ENCODE data around the gene TMEM51.

TMEM51 gene

GRCh38 chr1:15160626-15161025, 7.1 kb downstream of the TMEM51 start:
- no peak for TF ChIP-seq CTCF (IDR thresholded peaks at IDR 0.05; ENCODE audit: low read depth, low read length)
- no peak overlapping the region for H3K4me3 ChIP-seq (ENCODE audit: low read depth, low read length)

DNA sequence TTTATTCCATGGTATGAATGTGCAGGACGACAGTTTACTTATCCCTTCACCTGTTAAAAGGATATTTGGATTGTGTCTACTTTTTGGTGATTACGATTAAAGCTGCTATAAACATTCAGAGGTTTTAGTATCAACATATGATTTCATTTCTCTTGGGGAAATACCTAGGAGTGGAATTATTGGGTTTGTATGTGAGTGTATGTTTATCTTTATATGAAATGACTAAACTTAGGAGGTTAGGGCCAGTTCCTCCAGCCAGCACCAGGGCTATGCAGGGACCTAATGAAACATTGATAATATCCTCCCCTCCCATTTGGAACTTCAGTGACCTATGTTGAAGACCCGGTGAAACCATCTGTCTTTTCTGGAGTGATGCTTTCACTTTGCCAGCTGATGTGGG, 13.8 kb downstream of the TMEM51 start:
- no peak for TF ChIP-seq CTCF (IDR thresholded peaks at IDR 0.05; ENCODE audit: low read depth, low read length)
- no peak overlapping the region for H3K4me3 ChIP-seq (ENCODE audit: low read depth, low read length)

DNA sequence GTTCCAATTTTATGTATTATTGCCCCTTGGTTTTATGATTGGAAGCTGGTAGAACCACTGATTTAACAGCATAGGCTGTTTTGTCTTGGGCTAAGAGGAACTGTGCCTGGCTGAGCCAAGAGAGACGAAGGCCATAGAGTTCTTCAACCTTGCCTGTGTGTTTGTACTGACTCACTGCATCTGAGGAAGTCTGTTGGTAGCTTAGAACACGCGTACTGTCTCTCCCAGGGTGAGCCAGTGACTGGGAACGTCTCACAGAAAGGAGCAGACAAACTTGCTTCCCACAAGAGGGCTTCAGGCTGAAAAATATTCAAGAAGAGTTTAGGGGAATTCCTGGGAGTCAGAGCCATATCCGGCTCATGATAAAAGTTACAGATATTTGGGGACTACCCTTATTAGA, 14.9 kb downstream of the TMEM51 start:
- no peak overlapping the region for H3K4me3 ChIP-seq (ENCODE audit: low read depth, low read length)
- TF ChIP-seq CTCF (IDR thresholded peaks at IDR 0.05; ENCODE audit: low read depth, low read length): no peak

GRCh38 chr1:15170071-15170470, 16.5 kb downstream of the TMEM51 start:
- TF ChIP-seq CTCF (IDR thresholded peaks at IDR 0.05; ENCODE audit: low read depth, low read length): no peak
- no peak overlapping the region for H3K4me3 ChIP-seq (ENCODE audit: low read depth, low read length)

GRCh38 chr1:15171271-15171908, 17.8 kb downstream of the TMEM51 start:
- TF ChIP-seq CTCF (IDR thresholded peaks at IDR 0.05; ENCODE audit: low read depth, low read length): no peak
- H3K4me3 ChIP-seq (ENCODE audit: low read depth, low read length): no peak overlapping the region

DNA sequence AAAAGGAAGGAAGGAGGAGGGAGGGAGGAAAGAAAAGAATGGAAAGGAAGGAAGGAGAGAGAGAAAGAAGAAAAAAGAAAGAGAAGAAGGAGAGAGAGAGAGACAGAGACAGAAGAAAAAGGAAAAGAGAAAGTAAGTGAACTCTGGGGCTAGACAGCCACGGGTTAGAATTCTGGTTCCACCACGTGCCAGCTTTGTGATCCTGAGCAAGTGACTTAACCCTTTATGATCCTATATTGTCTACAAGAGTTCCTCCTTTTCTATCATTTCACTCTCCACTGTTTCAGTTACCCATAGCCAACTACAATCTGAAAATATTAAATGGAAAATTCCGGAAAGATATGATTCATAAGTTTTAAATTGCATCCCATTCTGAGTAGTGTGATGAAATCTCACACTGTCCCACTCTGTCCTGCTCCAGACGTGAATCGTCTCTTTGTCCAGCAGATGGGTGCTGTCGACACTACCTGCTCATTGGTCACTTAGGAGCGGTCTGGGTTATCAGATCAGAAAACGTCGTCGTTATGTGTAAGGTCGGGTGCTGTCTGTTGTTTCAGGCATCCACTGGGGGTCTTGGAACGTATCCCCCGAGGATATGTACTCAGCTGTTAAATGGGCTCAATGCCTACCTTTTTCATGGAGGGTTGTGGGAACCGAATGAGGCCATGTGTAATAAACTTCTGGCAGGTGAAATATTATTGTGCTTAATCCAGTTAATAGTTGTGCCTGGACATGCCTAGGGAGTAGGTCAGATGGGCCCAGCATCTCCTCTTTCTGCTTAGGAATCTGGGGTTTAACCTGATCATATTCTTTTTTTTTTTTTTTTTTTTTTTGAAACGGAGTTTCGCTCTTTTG, 19.1 kb downstream of the TMEM51 start:
- H3K4me3 ChIP-seq (ENCODE audit: low read depth, low read length): no peak overlapping the region
- no peak for TF ChIP-seq CTCF (IDR thresholded peaks at IDR 0.05; ENCODE audit: low read depth, low read length)

Measured in WI38 (cell line).